ENCODE results near the gene SLC13A4.
"Not testable (repeated sequence)": the region's sequence is repeated elsewhere in the genome, so short reads cannot be mapped to it uniquely, and the experiment has no call there.

SLC13A4 gene

GRCh38 chr7:135745703-135746312 is 17.8 kb upstream of the SLC13A4 start:
- peaks cover 10% of the 10 kb centered on the region for H3K4me1 ChIP-seq (ENCODE audit: control insufficient read depth, insufficient read depth, low read length)
- H3K36me3 ChIP-seq (ENCODE audit: control insufficient read depth, insufficient read depth, low read length), result no peaks in the 10 kb centered on the region
- no peaks in the 10 kb centered on the region for H3K27me3 ChIP-seq (ENCODE audit: control insufficient read depth, insufficient read depth, low read length)
- H3K4me3 ChIP-seq (ENCODE audit: low read depth, low read length), result no peak overlapping the region
- no peak overlapping the region for H3K9ac ChIP-seq (ENCODE audit: low read depth, low read length)
- H3K9me3 ChIP-seq (ENCODE audit: control insufficient read depth, insufficient read depth, low read length), result no peaks in the 10 kb centered on the region

GRCh38 chr7:135744938-135745702 is 17.1 kb upstream of the SLC13A4 start:
- Histone ChIP-seq H3K4me1 (ENCODE audit: control insufficient read depth, insufficient read depth, low read length) (peaks cover 10% of the 10 kb centered on the region), H3K9ac (ENCODE audit: low read depth, low read length) (no peak overlapping the region), H3K4me3 (ENCODE audit: low read depth, low read length) (no peak overlapping the region), H3K27me3 (ENCODE audit: control insufficient read depth, insufficient read depth, low read length) (no peaks in the 10 kb centered on the region), H3K9me3 (ENCODE audit: control insufficient read depth, insufficient read depth, low read length) (no peaks in the 10 kb centered on the region), H3K36me3 (ENCODE audit: control insufficient read depth, insufficient read depth, low read length) (no peaks in the 10 kb centered on the region)

DNA sequence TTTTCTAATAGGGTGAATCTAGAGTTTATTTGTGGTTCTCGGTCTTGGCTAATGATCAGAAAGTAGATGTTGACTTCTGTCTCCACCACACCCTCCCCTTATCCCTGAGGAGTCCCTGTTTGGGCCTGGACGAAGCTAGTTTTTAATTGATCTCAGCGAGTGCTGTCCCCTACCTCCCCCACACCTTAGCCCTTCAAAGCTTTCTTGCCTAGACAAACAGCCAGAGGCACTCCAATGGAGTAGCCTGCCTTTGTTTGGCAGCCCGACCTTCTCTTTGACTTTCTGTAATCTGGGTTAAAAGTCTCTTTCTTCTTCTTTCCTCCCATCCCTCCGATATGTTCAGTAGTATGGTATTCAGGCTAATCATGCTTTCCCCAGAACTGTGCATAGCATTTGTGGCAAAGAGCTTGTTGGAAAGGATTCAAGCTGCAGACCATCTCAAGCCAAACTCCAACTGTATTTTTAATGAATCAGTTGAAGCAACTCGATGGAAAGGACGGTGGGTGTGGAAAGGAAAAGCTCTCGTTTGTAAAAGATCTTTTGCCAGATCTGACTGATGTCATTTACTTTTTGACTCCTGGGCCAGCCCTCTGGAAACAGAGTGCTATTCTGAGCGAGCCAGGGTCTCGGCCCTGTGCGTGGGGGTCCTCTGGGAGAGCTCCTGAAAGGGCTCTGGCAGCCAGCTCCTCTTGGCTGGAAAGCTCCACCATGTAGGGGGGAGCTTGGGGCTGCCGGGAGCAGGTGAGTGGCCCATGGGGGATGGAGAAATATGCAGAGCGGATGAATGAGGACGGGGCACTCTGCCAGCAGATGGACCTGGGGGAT is 16.1 kb upstream of the SLC13A4 start:
- H3K9me3 ChIP-seq (ENCODE audit: control insufficient read depth, insufficient read depth, low read length), result no peaks in the 10 kb centered on the region
- no peaks in the 10 kb centered on the region for H3K36me3 ChIP-seq (ENCODE audit: control insufficient read depth, insufficient read depth, low read length)
- H3K9ac ChIP-seq (ENCODE audit: low read depth, low read length), result no peak overlapping the region

GRCh38 chr7:135742371-135742770 is 14.4 kb upstream of the SLC13A4 start:
- Histone ChIP-seq H3K4me3 (ENCODE audit: low read depth, low read length) (no peak overlapping the region), H3K36me3 (ENCODE audit: control insufficient read depth, insufficient read depth, low read length) (no peaks in the 10 kb centered on the region), H3K9ac (ENCODE audit: low read depth, low read length) (no peak overlapping the region), H3K4me1 (ENCODE audit: control insufficient read depth, insufficient read depth, low read length) (peaks cover 10% of the 10 kb centered on the region), H3K27me3 (ENCODE audit: control insufficient read depth, insufficient read depth, low read length) (no peaks in the 10 kb centered on the region), H3K9me3 (ENCODE audit: control insufficient read depth, insufficient read depth, low read length) (no peaks in the 10 kb centered on the region)

More for the DNA sequence above, 16.1 kb upstream of the SLC13A4 start:
- Histone ChIP-seq H3K27me3 (ENCODE audit: control insufficient read depth, insufficient read depth, low read length) (no peaks in the 10 kb centered on the region), H3K4me3 (ENCODE audit: low read depth, low read length) (no peak overlapping the region), H3K4me1 (ENCODE audit: control insufficient read depth, insufficient read depth, low read length) (peaks cover 10% of the 10 kb centered on the region)

GRCh38 chr7:135741905-135742304 is 13.9 kb upstream of the SLC13A4 start:
- Histone ChIP-seq H3K9ac (ENCODE audit: low read depth, low read length) (no peak overlapping the region), H3K4me3 (ENCODE audit: low read depth, low read length) (no peak overlapping the region), H3K4me1 (ENCODE audit: control insufficient read depth, insufficient read depth, low read length) (peaks cover 10% of the 10 kb centered on the region), H3K9me3 (ENCODE audit: control insufficient read depth, insufficient read depth, low read length) (no peaks in the 10 kb centered on the region), H3K36me3 (ENCODE audit: control insufficient read depth, insufficient read depth, low read length) (no peaks in the 10 kb centered on the region), H3K27me3 (ENCODE audit: control insufficient read depth, insufficient read depth, low read length) (no peaks in the 10 kb centered on the region)

DNA sequence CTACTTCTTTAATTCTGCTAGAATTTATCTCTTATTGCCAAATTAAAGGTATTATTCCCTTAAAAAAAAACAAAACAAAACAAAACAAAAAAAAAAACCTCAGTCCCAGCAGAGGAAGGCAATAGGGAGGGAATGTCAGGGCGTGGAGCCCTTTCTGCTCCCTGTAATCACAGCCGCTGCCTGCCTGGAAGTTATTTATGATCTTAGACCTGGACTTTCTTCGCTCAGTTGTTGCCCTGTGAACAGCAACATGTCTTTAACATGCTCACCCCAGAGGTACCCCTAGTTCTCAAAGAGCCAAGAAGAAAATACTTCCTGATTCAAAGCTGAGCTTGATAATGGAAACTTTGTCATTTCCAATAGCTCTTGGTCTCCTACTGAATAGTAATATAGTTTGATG is 12.9 kb upstream of the SLC13A4 start:
- peaks cover 10% of the 10 kb centered on the region for H3K4me1 ChIP-seq (ENCODE audit: control insufficient read depth, insufficient read depth, low read length)

GRCh38 chr7:135737306-135737647 is 9.3 kb upstream of the SLC13A4 start:
- H3K36me3 ChIP-seq (ENCODE audit: control insufficient read depth, insufficient read depth, low read length); H3K27me3 ChIP-seq (ENCODE audit: control insufficient read depth, insufficient read depth, low read length); H3K4me1 ChIP-seq (ENCODE audit: control insufficient read depth, insufficient read depth, low read length); H3K4me3 ChIP-seq (ENCODE audit: low read depth, low read length); H3K9ac ChIP-seq (ENCODE audit: low read depth, low read length); H3K9me3 ChIP-seq (ENCODE audit: control insufficient read depth, insufficient read depth, low read length): not testable (repeated sequence)

More for the DNA sequence above, 12.9 kb upstream of the SLC13A4 start:
- H3K36me3 ChIP-seq (ENCODE audit: control insufficient read depth, insufficient read depth, low read length), result no peaks in the 10 kb centered on the region
- no peak overlapping the region for H3K4me3 ChIP-seq (ENCODE audit: low read depth, low read length)
- no peaks in the 10 kb centered on the region for H3K27me3 ChIP-seq (ENCODE audit: control insufficient read depth, insufficient read depth, low read length)
- H3K9ac ChIP-seq (ENCODE audit: low read depth, low read length), result no peak overlapping the region
- no peaks in the 10 kb centered on the region for H3K9me3 ChIP-seq (ENCODE audit: control insufficient read depth, insufficient read depth, low read length)

DNA sequence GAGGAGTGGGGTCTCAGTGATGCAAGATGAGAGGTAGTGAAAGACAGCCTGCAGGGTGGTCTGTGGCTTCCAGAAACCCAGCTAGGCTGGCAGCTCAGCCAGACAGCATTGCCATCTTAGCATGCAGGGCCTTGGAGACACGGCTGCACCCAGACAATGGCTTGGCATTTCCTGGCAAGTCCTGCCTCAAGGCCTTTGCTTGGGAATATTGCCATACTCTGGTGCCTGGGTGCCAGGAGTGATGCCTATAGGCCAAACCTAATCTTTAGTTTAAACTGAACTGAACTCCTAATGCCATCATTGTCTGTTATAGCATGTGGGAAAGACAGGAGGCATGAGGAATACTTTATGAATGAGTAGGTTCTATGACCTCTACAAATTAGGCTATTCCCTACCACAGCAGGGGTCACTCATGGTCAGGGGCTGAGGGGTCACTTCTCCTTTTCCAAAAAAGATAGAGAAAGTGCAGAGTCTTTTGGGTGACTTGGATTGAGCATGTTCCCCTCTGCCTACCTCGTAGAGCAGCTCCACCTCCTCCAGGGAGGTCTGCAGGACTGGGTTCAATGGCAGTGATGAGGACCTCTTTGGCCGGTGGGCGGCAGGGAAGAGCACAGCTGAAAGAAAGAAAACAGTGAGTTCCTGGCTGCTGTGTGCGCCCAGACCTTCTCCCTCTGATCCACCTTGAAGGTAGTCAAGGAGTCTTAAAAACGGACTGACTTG is 8.8 kb upstream of the SLC13A4 start:
- no peak overlapping the region for H3K4me3 ChIP-seq (ENCODE audit: low read depth, low read length)
- no peaks in the 10 kb centered on the region for H3K4me1 ChIP-seq (ENCODE audit: control insufficient read depth, insufficient read depth, low read length)
- H3K9ac ChIP-seq (ENCODE audit: low read depth, low read length), result no peak overlapping the region
- H3K9me3 ChIP-seq (ENCODE audit: control insufficient read depth, insufficient read depth, low read length), result no peaks in the 10 kb centered on the region
- H3K36me3 ChIP-seq (ENCODE audit: control insufficient read depth, insufficient read depth, low read length), result no peaks in the 10 kb centered on the region
- no peaks in the 10 kb centered on the region for H3K27me3 ChIP-seq (ENCODE audit: control insufficient read depth, insufficient read depth, low read length)

DNA sequence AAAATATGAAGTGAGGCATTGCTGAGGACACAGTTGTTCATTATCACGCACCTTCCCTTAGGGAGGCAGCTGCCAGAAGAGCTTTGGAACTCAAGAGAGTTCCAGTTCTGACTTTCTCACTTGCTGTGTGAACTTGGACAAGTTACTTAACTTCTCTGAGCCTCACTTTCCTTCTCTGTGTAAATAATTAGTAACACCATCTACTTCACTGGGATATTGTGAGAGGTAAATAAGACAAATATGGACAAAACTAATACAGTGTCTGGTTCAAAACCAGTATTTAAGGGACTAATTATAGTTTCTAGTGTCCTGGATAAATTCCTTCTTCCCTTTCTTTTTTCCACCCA is 6.3 kb upstream of the SLC13A4 start:
- Histone ChIP-seq H3K27me3 (ENCODE audit: control insufficient read depth, insufficient read depth, low read length) (no peaks in the 10 kb centered on the region), H3K4me3 (ENCODE audit: low read depth, low read length) (no peak overlapping the region), H3K9me3 (ENCODE audit: control insufficient read depth, insufficient read depth, low read length) (no peaks in the 10 kb centered on the region), H3K4me1 (ENCODE audit: control insufficient read depth, insufficient read depth, low read length) (no peaks in the 10 kb centered on the region), H3K36me3 (ENCODE audit: control insufficient read depth, insufficient read depth, low read length) (no peaks in the 10 kb centered on the region), H3K9ac (ENCODE audit: low read depth, low read length) (no peak overlapping the region)

DNA sequence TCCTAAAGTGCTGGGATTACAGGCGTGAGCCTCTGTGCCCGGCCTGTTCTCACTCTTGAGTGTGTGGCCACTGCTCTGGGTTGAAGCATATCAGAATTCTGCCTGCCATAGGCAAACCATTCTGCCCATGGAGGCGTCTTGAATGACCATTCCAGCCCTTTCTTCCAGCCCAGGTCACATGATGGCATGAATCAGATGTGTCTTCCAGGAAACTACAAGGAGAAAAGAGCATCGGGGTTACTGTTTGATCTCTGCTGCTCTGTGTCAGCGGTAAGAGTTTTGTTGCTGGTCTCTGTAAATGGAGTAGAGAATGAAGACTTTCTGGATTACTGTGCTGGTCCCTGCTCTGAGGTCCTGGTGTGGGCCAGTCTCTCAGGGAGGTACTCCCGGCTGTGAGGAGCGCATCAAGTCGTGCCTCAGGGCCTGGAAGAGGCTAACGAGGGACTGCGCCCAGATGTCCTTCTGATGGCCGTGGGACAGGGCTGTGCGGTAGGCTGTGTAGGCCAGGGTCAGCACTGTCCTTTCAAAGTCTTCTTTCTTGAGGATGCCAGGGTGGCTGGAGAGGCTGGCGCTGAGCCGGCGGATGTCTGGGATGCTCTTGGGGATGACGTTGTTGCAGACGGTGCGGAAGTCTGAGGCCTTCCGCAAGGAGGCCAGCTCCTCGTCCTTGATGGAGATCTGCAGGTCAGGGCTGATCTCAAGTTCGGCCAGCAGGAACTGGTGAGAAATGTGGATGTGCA is 5.8 kb upstream of the SLC13A4 start:
- Histone ChIP-seq H3K27me3 (ENCODE audit: control insufficient read depth, insufficient read depth, low read length) (no peaks in the 10 kb centered on the region), H3K9me3 (ENCODE audit: control insufficient read depth, insufficient read depth, low read length) (no peaks in the 10 kb centered on the region), H3K9ac (ENCODE audit: low read depth, low read length) (no peak overlapping the region), H3K4me1 (ENCODE audit: control insufficient read depth, insufficient read depth, low read length) (peaks cover 1% of the 10 kb centered on the region), H3K4me3 (ENCODE audit: low read depth, low read length) (no peak overlapping the region), H3K36me3 (ENCODE audit: control insufficient read depth, insufficient read depth, low read length) (no peaks in the 10 kb centered on the region)

DNA sequence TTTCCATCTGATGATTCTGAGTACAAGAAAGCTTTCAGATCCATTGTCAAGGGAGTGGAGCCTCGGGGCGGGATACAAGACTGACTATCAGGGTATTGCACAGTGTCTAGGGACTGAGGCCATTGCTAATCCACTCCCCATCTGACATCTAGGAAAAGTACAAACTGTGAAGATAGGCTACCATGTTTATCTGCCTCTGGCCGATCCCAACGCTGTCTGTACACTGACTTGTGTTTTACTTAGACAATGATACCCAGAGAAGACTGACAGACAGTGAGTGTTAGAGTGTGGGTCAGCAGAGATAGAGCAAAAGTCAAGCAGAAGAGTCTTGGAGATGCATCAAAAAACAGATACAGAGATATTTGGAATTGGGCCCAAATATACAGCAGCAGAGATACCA is 3.1 kb upstream of the SLC13A4 start:
- Histone ChIP-seq H3K9ac (ENCODE audit: low read depth, low read length) (no peak overlapping the region), H3K9me3 (ENCODE audit: control insufficient read depth, insufficient read depth, low read length) (no peaks in the 10 kb centered on the region), H3K4me1 (ENCODE audit: control insufficient read depth, insufficient read depth, low read length) (peaks cover 10% of the 10 kb centered on the region), H3K4me3 (ENCODE audit: low read depth, low read length) (no peak overlapping the region), H3K27me3 (ENCODE audit: control insufficient read depth, insufficient read depth, low read length) (no peaks in the 10 kb centered on the region), H3K36me3 (ENCODE audit: control insufficient read depth, insufficient read depth, low read length) (no peaks in the 10 kb centered on the region)

Measured in iPS-15b (cell line).